Hepatocyte (in vitro differentiated cells): ENCODE data around the gene COX4I1.

Source experiments
- CTCF ChIP-seq: fragments of 200-600 bp; sonication (generic); IDR thresholded peaks from 2 replicates; pipeline ENCODE4 v1.5.1; 2016; ENCODE audit warnings: antibody characterized with exemption, mild to moderate bottlenecking; ENCODE audit not compliant: poor library complexity
- EZH2 ChIP-seq: fragments of 200-600 bp; sonication (generic); IDR thresholded peaks from 2 replicates; pipeline ENCODE4 v1.6.1; 2016; ENCODE audit warnings: antibody characterized with exemption, mild to moderate bottlenecking, borderline replicate concordance

GRCh38 chr16:85835956-85836705 lies 36.6 kb downstream of the COX4I1 start:
- TF ChIP-seq CTCF (no peak), EZH2 (no peak)
